H1 (cell line): ENCODE measurements around the gene COPG1. TPM values are rescaled to one million over a fixed set of nuclear protein-coding genes. Genes with fewer than 3 reads are reported as not detected.

Source experiments
- ATF3 ChIP-seq: IDR thresholded peaks from 2 replicates; pipeline ENCODE4 v1.6.1; 2011; ENCODE audit warnings: low read depth, mild to moderate bottlenecking, low read length; ENCODE audit not compliant: insufficient read depth
- BCL11A ChIP-seq, 2 experiments: IDR thresholded peaks; one replicate each; pipeline ENCODE4 v1.6.1; 2011; ENCODE audit warnings: low read depth in 2 of 2, low read length in 2 of 2, mild to moderate bottlenecking in 2 of 2
- BRCA1 ChIP-seq: IDR thresholded peaks from 2 replicates; pipeline ENCODE4 v1.6.1; 2012; ENCODE audit warnings: low read depth, low read length, improper control_type of control experiment
- CBX8 ChIP-seq: fragments of 300-800, 300-1000 bp; sonication (generic); IDR thresholded peaks from 2 replicates; pipeline ENCODE4 v1.7.1; 2016; ENCODE audit warnings: low read depth, low read length, borderline replicate concordance
- CEBPB ChIP-seq: IDR thresholded peaks from 2 replicates; pipeline ENCODE4 v1.6.1; 2012; ENCODE audit warnings: low read depth, low read length
- CHD2 ChIP-seq: IDR thresholded peaks from 2 replicates; pipeline ENCODE4 v1.6.1; 2012; ENCODE audit warnings: low read length, improper control_type of control experiment
- MAFK ChIP-seq: IDR thresholded peaks from 2 replicates; pipeline ENCODE4 v1.6.1; 2012; ENCODE audit warnings: low read depth, mild to moderate bottlenecking, improper control_type of control experiment, low read length
- RAD21 ChIP-seq, 2 experiments: IDR thresholded peaks in 1 of 2; conservative IDR thresholded peaks in 1 of 2; 2 replicates each; pipeline ENCODE4 v1.6.1; 2011; ENCODE audit warnings: low read depth in 2 of 2, low read length in 2 of 2, improper control_type of control experiment in 1 of 2, inconsistent platforms in 1 of 2, mild to moderate bottlenecking in 1 of 2, moderate library complexity in 1 of 2
- TEAD4 ChIP-seq: IDR thresholded peaks from 2 replicates; pipeline ENCODE4 v1.6.1; 2012; ENCODE audit warnings: low read depth, low read length, inconsistent platforms, mixed read lengths
- polyA plus RNA-seq, 7 experiments: library from polyadenylated mRNA; depleted of rRNA in 3 of 7; stranded (reverse) in 5 of 7; unstranded in 2 of 7; fragments of >200 nt in 5 of 7; fragments of 200-250 nt in 2 of 7; gene quantifications; 1 replicate in 5 of 7; 2 replicates in 1 of 7; 4 replicates in 1 of 7; pipeline versions ENCODE4 v1.2.1 to v1.2.3, GENCODE V29; 2011 to 2013; ENCODE audit warnings: missing spikeins in 2 of 7, mixed read lengths in 2 of 7
- total RNA-seq: library from RNA; stranded (reverse); fragmentation: NEBNext Ultra II Directional; extraction: Animal tissue kit (Norgen Biotek cat#: 25700); gene quantifications from 2 replicates; pipeline ENCODE4 v1.2.1, GENCODE V29; 2021

The COPG1 gene
- total and polyA plus RNA-seq, 2 of the 8 experiments (the other 6 are each of a cell fraction or from before 2014, with no cell fraction given), result 52.7 to 106 TPM

- TF ChIP-seq CBX8 (no peak), BRCA1 (no peak), CEBPB (no peak), BCL11A (IDR thresholded peaks at IDR 0.05; ENCODE audit: low read depth in 2 of 2, low read length in 2 of 2) (no peak), CHD2 (no peak), RAD21 (IDR thresholded peaks at IDR 0.05 in 1 of 2, conservative IDR thresholded peaks at IDR 0.05 in 1 of 2; ENCODE audit: low read depth in 2 of 2, low read length in 2 of 2) (no peak), ATF3 (no peak), TEAD4 (no peak), MAFK (no peak)
Measured at GRCh38 chr3:129308636-129309035, 59.2 kb downstream of the COPG1 start (continued).
